Cortex of kidney (tissue), 1 donor: ENCODE measurements around the gene NEU2.
"Not testable (repeated sequence)": the region's sequence is repeated elsewhere in the genome, so short reads cannot be mapped to it uniquely, and the experiment has no call there.

Experiments used
- DNase-seq: peaks from one replicate; lab custom pipeline; 2025; lab: John Stamatoyannopoulos, UW

Gene NEU2

DNA sequence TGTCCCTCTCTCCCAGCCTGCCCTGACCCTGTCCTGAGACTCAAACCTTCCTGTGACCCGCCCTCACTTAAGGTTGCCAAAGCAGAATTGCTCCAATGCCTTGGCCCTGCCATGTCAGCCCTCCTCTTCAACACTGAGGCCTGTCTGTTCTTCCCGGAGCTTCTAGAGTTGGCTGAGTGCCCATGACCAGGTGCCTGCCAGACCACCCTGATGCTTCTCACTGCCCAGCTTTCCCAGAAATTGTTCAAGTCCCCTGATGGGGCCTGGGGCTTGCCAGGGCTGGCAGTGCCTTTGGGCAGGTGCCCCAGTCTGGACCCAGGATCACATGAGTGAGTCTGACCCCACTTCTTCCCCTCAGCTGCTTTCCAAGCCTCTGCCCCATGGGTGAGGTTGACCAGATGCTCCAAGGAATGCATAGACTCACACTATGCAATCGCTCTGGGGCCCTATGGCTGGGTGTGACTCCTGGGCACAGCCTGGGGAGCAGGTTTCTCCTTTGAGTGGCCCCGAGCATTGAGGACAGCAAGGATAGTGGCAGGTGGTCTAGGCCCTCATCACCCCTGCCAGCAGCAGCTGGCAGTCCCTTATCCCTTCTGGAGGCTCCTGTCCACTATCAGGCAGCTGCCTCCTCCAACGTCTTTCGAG lies 24.6 kb downstream of the NEU2 start:
- DNase-seq = no peak

DNA sequence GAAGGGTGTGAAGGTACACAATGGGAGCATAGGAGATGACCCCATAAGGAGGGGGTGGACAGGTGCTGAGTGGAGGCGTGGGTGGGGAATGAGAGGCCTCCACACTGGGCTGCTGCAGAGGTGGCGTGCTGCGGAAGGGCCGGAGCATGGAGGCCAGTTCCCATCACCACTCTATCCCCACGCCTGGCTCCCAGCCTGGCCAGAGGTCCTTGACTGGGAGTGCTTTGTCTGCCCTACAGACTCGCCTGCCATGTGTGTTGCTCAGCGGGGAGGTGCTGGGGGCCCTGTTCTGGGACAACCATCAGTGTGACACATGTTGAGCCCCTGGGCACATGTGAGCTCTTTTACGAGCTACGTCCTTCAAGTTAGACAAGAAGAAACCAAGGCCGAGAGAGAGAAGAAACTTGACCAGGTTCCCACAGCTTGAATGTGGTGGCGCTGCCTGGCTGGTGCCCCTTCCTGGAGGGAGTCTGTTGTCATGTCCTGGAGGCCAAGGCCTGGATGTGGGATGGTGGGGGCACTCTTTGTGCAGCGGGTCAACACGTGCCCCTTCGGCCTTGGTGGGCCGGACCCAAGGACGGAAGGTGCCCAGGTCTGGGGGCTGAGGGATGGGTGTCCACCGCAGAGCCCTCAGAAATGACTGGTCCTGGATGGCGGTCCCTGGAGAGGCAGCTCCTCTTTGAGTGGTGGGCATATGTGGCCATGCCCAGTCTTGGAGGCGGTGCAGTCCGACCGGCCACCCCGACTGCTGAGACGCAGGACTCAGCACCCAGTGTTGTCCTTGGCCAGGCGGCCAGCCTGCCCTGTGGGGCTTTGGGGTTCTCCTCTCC lies 26.5 kb downstream of the NEU2 start:
- DNase-seq = no peak

DNA sequence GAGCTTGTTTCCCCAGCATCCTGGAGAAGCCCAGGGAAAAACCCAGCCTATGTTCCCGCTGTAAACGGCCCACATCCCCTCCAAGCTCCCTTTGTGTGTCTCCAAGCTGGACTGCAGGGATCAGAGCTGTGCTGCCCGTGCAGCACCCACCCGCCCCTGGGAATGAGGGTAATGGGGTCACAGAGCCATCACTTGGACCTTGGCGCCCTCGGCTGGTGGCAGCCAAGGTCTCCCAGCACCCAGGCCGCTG lies 27.0 kb downstream of the NEU2 start:
- no peak for DNase-seq

DNA sequence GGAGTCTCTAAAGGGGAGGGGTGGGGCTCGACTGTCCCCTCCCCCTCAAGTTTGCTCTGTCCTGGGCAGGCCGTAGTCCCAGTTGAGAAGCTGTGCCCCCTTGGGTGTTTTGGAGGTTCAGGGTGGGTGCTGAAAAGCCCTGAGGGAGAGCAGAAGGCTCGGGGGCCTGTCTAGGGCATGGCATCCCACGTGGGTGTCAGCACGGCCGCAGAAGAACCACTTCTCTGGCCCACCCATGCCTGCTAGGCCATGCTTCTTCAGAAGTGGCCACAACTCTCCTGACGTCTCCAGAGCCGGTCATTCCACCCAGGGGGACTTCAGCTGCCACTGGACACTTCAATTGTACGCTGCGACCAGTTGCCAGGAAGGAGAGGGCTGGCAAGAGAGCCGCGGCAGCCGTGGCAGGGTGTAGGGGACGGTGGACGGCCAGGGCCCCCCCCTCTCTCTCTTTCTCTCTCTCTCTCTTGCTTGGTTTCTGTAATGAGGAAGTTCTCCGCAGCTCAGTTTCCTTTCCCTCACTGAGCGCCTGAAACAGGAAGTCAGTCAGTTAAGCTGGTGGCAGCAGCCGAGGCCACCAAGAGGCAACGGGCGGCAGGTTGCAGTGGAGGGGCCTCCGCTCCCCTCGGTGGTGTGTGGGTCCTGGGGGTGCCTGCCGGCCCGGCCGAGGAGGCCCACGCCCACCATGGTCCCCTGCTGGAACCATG lies 27.5 kb downstream of the NEU2 start, which contains the start of gene INPP5D:
Gene INPP5D, plus strand, starts transcription at position 546 of the 704 bp plus-strand sequence. Its CDS starts 137 bp downstream, at position 683.
- DNase-seq = no peak

DNA sequence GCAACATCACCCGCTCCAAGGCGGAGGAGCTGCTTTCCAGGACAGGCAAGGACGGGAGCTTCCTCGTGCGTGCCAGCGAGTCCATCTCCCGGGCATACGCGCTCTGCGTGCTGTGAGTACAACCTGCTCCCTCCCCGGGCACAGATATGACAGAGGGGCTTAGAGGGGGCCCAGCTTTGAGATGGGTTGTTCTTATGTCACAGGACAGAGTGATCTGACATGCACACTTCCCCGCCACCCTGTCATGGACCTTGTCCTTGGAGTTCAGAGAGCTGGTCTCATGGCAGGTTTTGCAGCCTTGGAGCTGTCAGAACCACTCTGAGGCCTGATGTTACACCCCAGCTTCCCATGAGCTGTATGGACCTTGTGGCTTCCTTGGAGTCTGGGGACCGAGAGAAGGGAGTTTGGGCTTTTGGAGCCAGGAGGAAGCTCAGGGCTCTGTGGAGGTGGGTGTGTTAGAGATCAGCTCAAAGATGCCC lies 28.1 kb downstream of the NEU2 start:
- DNase-seq = no peak

DNA sequence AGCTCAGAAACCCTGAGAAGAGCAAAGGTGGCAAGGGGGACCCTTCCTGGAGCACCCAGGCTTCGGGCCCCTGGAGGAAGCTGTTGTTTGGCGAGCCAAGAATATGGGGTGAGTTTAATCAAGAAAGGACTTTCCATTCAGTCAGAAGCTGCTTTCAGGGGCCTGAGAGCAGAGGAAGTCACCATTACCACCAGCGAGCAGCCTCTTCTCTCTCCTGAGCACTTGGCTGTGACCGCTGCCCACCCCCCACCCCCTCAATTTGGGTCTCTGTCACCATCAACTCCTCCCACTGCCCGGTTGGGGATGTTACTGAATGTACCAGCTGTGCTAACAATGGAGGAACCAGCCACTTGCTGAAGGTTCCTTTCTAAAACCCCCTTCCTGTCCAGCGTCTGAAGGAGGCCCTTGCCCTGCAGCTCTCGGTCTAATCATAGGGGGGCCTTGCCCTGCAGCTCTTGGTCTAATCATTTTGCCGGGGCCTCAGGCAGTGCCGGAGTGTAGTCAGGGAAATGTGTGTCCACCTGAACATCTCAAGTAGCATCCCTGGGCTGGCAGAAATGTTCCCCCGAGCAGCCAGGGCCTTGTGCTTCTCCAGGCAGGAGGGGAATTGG lies 28.6 kb downstream of the NEU2 start:
- DNase-seq = no peak

DNA sequence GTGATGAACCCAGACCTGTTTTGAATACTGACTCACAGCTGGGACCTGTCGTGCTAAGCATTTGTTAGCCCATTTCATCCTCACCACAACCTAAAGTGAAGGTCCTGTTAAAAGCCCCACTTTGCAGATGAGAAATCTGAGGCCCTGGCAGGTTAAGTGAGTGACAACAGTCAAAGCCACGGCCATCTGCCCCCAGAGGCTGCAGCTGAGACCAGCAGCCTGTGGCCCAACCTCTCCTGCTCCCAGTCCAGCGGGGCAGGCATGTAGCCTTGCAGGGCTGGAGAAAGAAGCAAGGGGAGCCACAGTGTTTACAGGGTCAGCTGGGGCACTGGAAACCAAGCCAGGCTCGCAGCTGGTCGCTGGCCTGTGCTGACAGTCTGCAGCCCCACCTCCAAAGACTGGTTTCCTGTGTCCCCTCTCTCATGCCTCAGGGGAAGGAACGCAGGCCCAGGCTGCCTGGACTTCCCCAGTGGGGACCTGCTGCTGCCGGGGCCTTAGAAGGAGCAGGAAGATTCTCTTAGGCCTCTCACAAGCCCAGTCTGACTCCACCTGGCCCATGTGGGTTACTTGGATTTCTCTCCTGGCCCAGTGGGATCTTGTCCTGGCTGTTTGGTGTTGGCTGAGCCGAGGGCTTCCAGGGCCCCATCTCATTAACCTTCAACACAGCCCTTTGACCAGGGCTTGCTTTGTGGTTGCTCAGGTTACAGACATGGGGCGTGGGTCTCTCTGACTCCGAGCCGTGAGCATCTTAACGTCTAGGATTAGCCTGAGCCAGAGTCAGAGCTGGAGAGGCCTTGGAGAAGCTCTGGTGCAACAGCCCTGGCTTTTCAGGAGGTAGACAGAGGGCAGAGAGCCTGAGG lies 29.3 kb downstream of the NEU2 start:
- no peak for DNase-seq

DNA sequence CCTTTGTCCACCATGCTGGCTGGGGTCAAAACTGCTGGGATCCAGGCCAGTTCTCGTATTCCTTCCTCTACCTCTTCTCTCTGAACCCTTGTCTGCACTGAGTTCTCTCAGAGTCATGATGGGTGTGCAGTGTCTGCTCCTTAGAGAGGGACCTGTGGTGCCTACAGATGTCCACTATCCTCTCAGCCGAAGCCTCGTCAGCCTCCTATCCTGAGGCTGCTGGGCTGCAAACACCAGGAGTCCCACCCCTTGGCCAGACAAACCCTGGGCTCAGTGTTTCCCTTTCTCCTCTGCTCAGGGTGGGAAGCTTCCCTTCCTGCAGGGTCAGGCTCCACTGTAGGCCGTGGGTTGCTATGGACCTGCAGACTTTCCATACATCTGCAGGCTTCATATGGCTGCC lies 30.0 kb downstream of the NEU2 start:
- no peak for DNase-seq

DNA sequence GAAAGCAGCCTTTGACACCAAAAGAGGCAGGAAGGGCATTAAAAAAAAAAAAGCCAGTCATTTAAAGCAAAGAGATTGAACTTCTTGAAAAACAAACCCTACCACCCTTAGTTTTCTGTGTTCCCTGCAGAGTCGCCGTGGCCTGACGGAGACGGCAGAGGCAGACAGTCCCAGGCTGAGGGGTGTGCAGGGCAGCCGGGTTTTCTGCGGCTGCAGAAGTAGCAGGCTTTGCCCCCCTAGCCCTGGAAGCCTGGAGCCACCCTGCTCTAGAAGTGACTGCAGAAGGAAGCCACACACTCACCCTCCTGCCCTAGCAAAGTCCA lies 30.4 kb downstream of the NEU2 start:
- DNase-seq = no peak

DNA sequence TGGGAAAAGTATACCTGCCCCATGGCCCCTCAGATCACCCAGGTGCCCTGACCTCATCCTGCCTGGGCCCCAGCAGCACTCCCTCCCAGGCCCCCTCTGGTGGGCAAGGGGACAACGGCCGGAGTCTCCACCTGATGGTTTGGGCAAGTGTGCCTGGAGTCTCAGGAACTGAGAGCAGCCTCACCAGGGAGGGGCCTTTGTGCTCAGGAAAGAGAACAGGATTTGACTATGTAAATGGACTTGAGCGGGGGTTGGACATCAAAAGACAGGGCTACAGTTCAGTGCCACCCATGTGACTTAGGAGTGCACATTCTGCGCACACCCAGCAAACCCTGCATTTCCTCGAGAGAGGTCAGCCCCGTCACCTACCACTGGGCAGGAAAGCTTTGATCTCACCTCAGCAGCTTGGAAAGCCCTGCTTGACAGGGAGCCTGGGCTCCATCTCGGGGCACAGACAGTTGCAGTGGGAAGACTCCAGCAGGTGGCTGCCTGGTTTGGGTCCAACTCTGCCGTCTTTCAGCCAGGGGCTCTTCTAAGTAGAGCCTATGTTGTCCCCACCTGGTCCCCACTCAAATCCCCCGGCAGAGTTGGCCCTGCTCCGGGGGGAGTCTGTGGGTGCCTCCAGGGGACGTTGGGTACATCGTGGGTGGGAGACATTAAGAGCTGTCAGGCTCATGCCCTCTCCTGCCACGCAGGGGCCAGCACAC lies 30.9 kb downstream of the NEU2 start:
- no peak for DNase-seq

DNA sequence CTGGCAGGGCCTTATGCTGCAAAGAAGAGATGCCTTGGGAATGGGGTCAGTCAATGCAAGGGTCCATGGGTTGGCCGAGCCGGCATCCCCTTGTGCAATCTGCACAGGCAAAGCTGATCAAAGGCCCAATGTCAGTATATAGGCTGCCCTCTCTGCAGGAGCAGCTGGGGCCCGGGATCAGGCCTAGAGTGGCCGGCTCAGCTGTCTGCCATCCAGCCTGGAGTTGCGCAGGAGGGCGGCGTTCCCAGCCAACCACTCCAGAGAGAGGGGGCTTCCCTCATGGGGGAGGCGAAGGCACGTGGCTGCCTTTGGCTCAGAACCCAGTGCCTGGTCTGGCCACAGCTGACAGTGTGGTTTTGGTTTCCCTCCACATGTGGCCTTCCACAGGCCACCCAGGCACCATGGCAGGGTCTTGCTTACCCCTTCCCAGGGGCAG lies 31.5 kb downstream of the NEU2 start:
- no peak for DNase-seq

DNA sequence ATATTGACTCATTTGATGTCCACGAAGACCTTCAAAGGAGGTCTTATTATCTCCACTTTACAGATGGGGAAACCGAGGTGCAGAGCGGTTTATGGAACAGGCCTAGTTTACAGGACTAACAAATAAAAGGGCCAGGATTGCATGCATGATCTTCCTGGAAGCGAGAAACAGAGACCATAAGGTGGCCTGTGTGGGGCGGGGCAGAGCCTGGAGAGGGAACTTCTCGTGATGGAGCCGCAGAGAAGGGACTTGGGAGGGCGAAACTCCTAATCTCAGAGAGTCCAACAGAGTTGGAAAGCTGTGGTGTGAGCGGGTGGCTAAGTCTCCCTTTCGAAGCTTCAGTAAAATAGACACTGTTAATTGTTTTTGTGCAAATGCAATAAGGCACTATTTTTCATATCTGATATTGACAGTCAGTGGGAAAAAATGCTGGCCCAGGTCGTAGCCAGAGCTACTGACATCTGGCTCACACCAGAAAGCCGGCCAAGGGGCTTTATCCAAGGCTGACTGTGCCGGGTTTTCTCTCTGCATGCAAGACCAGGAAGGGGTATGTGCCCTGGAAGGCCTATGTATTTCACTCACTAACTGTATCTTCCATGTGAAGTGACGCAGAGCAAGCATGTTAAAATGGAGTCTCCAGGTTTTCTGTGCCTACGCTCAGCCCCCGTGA lies 32.2 kb downstream of the NEU2 start:
- no peak for DNase-seq

DNA sequence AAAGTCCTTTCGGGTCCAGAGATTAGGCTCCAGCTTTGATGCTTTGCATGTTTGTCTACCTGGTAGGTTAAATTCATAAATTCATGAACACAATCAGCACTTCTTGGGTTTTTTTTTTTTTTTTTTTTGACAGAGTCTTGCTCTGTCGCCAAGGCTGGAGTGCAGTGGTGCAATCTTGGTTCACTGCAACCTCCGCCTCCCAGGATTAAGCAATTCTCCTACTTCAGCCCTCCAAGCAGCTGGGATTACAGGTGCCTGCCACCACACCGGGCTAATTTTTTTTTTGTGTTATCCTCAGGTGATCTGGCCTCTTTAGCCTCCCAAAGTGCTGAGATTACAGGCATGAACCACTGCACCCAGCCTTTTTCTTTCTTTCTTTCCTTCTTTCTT lies 32.7 kb downstream of the NEU2 start:
- not testable (repeated sequence) for DNase-seq

DNA sequence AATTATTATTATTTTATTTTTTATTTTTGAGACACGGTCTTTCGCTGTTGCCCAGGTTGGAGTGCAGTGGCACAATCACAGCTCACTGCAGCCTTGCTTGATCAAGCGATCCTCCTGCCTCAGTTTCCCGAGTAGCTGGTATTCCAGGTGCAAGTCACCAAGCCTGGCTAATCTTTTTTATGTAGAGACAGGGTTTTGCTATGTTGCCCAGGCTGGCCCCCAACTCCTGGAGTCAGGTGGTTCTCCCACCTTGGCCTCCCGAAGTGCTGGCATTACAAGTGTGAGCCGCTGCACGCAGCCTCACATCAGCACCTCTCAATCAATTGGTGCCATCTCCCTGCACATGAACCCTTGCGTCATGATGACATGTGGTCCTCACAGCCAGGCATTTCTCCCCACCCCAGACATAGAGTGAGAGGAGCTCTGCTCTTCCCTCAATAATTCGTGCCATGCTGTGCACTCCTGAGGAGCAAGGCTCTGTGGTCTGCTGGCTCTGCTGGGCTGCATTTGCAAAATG lies 33.5 kb downstream of the NEU2 start:
- no peak for DNase-seq

DNA sequence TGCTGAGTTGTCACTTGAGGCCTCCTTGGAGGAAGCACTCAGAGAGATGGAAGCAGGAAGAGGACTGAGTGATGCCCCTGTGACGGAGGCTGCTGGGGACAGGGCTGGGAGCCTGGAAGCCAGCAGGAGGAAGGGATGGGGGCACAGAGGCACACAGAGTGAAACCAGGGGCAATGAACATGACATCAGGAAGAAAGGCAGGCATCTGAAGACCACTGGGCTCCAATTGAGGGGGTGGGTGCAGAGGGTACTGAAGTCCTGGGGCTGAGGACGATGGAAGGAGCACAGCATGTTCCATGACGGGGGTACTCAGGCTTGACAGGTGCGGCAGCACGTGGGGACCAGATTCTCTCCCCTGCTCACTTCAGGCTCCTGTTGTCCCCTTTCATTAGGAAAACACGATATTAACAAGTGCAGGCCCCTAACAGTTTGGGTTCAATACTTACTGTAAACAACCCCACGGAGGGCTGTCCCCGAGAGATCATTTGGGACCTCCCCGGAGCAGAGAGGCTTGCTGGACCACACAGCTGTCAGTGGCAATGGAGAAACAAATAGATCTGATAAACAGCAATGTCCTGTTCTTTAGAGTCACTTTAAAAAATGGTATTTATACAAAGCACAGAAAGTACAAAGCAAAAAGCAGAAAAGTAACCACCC lies 36.4 kb downstream of the NEU2 start:
- no peak for DNase-seq

DNA sequence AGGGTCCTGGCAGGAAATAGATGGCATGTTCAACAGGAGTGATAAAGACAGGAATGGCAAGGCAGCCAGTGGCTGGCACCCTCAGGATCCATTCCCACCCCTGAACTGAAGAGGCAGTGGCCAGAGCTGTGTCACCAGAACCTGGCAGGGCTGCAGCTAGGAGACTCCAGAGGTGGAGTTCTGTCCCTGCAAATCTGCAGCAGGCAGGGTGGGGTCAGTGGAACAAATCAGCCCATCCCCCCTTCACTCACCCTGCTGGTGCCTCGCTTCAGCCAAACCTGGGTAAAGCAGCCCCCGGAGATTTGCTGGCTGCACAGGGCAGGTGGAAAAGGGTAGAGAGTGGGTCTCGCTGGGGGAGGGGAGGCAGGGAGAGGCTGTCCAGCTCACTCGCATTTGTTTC lies 40.4 kb downstream of the NEU2 start:
- DNase-seq = no peak

DNA sequence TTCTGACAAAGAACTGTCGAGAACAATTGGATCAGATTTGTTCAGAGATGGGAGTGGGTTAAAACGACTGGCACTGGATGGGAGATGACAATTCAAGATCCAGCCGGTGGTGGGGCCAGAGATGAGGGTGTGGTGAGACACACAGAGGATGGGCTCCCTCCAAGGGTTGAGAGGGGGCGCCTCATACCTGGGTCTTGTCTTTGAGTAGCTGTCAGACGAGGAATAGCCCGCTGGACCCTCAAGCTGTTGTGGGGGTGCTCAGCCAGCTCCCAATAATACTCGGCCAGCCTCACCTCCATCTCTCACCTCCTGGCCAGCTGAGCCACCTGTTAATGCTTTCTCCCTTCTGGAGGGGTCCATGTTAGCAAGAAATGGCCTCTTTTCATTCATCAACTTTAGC lies 41.6 kb downstream of the NEU2 start:
- no peak for DNase-seq

DNA sequence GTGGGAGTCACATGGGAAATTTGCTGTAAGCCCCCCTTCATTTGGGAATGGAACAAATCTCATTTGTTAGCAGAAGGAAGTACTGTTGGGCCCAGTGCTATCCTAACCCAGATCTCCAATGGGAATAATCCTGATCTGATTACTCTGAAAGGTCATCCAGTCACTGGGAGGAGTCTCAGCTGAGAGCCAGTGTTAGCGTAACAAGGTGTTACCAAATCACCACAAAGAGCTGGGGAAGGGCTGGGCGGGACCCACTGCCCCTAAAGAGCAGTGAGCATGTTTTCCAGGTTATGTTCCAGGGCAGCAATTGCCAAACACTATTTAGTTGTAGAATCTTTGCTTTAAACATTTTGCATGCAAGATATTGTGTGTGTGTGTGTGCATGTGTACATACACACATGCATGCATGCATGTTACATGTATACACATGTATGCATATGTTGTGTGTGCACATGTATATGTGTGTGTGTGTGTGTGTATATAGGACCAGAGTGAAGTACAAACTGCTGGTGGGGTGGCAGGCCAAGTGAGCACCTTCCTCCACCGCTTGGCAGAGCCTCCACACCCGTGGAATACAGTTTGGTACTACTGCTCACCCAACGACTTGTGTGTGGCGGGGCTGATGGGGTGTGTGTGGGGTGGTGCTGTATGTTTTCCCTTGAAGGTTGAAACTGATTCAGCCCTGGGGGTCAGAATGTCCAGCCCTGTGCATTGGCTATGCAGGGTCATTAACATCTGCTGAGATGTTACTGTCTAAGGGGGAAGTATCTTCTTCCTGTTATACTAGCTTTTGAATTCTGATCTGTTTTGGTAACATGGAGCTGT lies 42.9 kb downstream of the NEU2 start:
- DNase-seq = no peak

DNA sequence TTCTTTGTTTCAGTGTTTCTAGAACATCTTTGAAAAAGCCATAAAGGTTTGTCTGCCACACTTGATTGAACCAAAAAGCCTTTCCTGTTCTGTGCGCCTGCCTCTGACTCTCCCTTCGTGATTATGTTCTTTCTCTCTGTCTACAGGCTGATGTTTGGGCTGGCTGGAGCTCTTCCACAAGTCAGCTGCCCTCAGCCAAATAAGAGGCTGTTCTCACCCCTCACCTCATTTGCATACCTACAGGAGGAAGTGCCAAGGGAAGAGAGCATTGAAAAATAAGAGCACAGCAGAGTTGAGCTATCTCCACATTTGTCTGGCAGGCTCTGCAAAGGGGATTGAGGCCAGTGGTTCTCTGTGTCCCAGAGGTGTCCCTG lies 43.5 kb downstream of the NEU2 start:
- no peak for DNase-seq
